Large intestine (tissue), 3 donors: ENCODE data around the gene DCLRE1B. TPM values are rescaled to one million over a fixed set of nuclear protein-coding genes. Genes with fewer than 3 reads are reported as not detected.

Source experiments
- DNase-seq, 2 donors: peaks; one replicate each; pipeline versions ENCODE4 v3.0.0 to v3.0.0-alpha.2; 2013
- H3K27ac ChIP-seq: one replicate; pipeline ENCODE4 v1.5.1; 2013; ENCODE audit warnings: low read length
- H3K27me3 ChIP-seq: 2 replicates; pipeline ENCODE4 v1.6.1; 2013; ENCODE audit warnings: low read length; ENCODE audit not compliant: control insufficient read depth, insufficient read depth
- H3K36me3 ChIP-seq: 2 replicates; pipeline ENCODE4 v1.6.1; 2013; ENCODE audit warnings: low read length; ENCODE audit not compliant: control insufficient read depth, insufficient read depth
- H3K4me1 ChIP-seq: one replicate; pipeline ENCODE4 v1.6.1; 2013; ENCODE audit warnings: low read length; ENCODE audit not compliant: control insufficient read depth, insufficient read depth
- H3K4me3 ChIP-seq: one replicate; pipeline ENCODE4 v1.5.1; 2013; ENCODE audit warnings: low read length
- H3K9me3 ChIP-seq: one replicate; pipeline ENCODE4 v1.6.1; 2013; ENCODE audit warnings: mild to moderate bottlenecking, low read depth, low read length, moderate library complexity; ENCODE audit not compliant: control insufficient read depth
- WGBS: methylation state at CpG from one replicate; pipeline ENCODE4 v1.1.5; 2013; ENCODE audit warnings: low lambda C conversion rate; ENCODE audit not compliant: insufficient coverage; 5-methylcytosine and 5-hydroxymethylcytosine counted together
- polyA plus RNA-seq: library from polyadenylated mRNA; unstranded; fragments of 120-200 nt; gene quantifications from one replicate; pipeline ENCODE4 v1.2.1, GENCODE V29; 2013

DCLRE1B gene
- polyA plus RNA-seq, 1 donor = 6.5 TPM

DNA sequence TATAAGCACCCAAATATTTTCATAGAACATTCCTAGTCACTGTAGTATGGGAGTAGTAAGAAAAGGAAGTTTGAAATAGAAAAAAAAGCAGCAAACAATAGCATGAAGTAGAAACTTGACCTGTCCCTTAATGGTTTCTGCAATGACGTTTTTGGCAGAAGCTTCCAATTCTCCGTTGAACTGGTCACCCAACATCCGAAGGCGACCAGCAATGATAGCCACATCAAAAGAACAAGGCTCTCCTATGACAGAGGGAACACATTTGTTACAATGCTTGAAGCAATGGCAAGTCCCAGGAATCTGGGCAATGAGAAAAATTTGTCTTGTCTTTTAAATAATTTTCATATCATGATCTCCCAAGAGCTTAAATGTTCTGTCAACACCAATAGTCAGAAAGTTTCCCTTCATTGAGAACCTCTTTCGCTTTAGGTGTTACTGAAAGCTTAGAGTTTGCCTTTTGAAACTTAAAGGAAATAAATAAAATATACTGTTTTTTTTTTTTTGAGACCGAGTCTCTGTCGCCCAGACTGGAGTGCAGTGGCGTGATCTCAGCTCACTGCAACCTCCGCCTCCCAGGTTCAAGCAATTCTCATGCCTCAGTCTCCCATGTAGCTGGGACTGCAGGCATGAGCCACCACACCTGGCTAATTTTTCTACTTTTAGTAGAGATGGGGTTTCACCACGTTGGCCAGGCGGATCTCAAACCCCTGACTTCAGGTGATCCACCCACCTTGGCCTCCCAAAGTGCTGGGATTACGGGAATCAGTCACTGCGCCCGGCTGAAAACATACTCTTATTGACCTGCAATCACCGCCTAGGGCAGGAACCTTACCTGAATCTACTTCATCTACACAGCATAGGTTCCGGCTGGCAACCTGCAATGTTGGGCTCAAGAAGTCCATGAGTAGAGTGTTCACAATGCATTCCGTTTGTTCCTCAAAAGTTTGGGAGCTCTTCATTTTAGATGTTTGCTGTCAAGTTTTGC, 18.4 kb upstream of the DCLRE1B start:
- Histone ChIP-seq H3K4me3 (peak overlapping the region; percentile 41), H3K4me1 (peaks cover 8% of the 10 kb centered on the region), H3K9me3 (no peaks in the 10 kb centered on the region), H3K36me3 (no peaks in the 10 kb centered on the region), H3K27me3 (no peaks in the 10 kb centered on the region), H3K27ac (peak overlapping the region; percentile 75)
- WGBS = 67% methylated on average over 1 of the region's 17 CpGs
- DNase-seq = peak in 1 of 2 donors; percentile 20

DNA sequence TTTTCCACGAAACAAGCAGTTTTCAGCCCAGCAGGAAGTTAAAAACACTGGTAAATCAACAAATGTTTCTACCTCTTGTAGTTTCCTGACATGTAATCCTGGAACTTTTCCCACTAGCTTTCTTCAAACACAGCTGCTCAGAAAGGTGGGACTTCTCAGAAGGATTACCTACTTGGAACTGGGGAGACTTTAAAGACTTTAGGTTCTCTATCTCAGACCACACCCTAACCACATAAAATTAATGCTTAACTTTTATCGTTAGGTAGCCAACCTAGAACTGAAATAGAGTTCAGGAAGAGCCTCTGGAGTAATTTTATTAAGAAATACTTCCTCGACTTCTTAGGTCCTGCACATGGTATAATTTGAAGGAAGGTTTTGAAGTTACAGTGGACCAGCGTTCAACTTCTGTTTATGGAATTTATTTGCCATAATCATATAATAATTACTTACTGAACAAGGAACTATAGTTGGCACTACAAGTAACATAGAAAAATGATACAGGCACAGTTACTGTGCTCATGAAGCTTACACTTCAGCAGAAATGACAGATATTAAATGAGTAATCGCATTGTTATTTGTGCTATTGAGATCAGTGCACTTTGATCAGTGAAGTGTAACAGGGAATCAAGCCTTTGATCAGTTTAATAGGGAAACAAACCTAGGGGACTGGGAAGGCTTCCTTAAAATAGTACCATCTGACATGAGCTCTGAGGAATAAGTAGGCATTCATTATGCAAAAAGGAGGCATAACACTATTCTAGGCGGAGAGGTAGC, 17.5 kb upstream of the DCLRE1B start, which contains the start of gene BCL2L15:
Gene BCL2L15, minus strand, starts transcription at position 180 of the 774 bp plus-strand sequence. CDS start 206 bp downstream, outside the sequence.
- 53% methylated on average over 3 of the region's 6 CpGs for WGBS
- Histone ChIP-seq H3K9me3 (no peaks in the 10 kb centered on the region), H3K36me3 (no peaks in the 10 kb centered on the region), H3K27ac (peak within 1 kb of the TSS; percentile 75), H3K4me1 (peaks cover 8% of the 10 kb centered on the region), H3K4me3 (peak within 1 kb of the TSS; percentile 41), H3K27me3 (no peaks in the 10 kb centered on the region)
- peak; percentile 41 to 83 for DNase-seq

DNA sequence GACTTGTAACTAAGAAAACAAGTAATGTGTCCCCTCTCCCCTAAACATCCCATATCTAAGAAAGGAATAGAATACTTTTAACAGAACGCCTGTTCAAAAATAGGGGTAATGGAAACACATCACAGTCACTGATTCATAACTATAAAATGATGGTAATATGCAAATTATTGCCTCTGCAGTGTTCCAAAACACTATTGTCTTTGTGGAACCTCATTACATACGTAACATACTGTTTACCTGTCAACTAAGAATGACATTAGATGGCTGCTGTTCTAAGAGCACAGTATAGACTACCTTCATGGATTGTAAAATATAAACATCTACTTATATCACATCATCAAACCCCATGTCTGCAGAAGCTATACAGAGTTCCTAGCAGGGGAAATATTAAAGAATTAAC, 14.3 kb upstream of the DCLRE1B start:
- H3K27ac ChIP-seq = no peak overlapping the region
- no peak overlapping the region for H3K4me3 ChIP-seq
- H3K27me3 ChIP-seq = no peaks in the 10 kb centered on the region
- peaks cover 9% of the 10 kb centered on the region for H3K36me3 ChIP-seq
- peaks cover 17% of the 10 kb centered on the region for H3K4me1 ChIP-seq
- WGBS = 100% methylated on average over 1 of the region's 2 CpGs
- DNase-seq = no peak
- H3K9me3 ChIP-seq = no peaks in the 10 kb centered on the region

DNA sequence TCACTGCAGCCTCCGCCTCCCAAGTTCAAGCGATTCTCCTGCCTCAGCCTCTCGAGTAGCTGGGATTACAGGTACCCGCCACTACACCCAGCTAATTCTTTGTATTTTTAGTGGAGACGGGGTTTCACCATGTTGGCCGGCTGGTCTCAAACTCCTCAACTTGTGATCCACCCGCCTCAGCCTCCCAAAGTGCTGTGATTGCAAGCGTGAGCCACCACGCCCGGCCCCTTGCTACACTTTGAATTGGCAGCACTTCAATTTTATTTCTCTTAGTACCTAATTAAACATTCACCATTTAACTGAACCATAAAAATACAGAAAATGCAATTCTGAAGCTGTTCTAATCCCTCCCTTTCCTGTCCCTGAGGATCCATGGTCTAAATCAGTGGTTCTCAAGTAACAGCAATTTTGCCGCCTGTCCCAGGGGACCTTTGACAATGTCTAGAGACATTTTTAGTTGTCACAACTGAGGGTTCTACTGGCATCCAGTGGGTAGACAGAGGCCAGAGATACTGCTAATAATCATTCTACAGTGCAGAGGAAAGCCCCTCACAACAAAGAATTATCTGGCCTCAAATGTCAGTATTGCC, 13.4 kb upstream of the DCLRE1B start:
- Histone ChIP-seq H3K9me3 (no peaks in the 10 kb centered on the region), H3K4me1 (peaks cover 17% of the 10 kb centered on the region), H3K27ac (no peak overlapping the region), H3K4me3 (no peak overlapping the region), H3K36me3 (peaks cover 15% of the 10 kb centered on the region), H3K27me3 (no peaks in the 10 kb centered on the region)
- WGBS = no CpG with 5 or more reads among the region's 11 CpGs
- no peak for DNase-seq

DNA sequence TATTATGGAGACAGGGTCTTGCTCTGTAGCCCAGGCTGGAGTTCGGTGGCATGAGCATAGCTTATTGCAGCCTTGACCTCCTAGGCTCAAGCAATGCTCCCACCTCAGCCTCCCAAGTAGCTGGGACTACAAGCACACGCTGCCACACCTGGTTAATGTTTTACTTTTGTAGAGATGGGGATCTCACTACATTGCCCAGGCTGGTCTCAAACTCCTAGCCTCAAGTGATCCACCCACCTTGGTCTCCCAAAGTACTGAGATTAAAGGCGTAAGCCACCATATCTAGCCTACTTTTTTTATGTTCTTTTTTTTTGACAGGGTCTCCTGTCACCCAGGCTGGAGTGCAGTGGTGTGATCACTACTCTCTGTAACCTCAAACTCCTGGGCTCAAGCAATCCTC, 11.9 kb upstream of the DCLRE1B start:
- no peaks in the 10 kb centered on the region for H3K27me3 ChIP-seq
- no peaks in the 10 kb centered on the region for H3K9me3 ChIP-seq
- no CpG with 5 or more reads among the region's 3 CpGs for WGBS
- peak in 1 of 2 donors; percentile 6 for DNase-seq
- H3K27ac ChIP-seq = peak overlapping the region; percentile 26
- H3K4me1 ChIP-seq = peaks cover 12% of the 10 kb centered on the region
- H3K4me3 ChIP-seq = no peak overlapping the region
- H3K36me3 ChIP-seq = peaks cover 28% of the 10 kb centered on the region

DNA sequence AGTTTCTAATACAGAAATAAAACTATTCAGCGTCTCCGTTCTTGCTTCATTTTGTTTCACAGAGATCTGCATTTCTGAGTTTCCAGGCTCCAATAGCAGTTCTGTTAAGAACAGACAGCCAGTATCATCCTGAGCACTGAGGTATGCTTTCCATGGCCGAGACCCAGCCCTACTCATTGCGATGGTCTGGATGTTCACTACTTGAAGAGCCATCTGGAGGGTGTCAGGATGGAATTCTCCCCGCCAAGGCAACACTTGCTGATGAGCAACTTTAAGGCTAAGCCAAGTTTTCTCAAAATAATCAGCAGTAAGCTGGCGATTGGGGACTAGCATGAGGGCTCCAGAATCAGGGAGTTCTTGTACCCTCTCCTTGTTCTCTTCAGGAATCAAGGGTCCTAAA, 10.0 kb upstream of the DCLRE1B start:
- Histone ChIP-seq H3K9me3 (no peaks in the 10 kb centered on the region), H3K27me3 (no peaks in the 10 kb centered on the region), H3K27ac (no peak overlapping the region), H3K4me1 (peaks cover 13% of the 10 kb centered on the region), H3K36me3 (peaks cover 38% of the 10 kb centered on the region), H3K4me3 (no peak overlapping the region)
- DNase-seq = no peak
- WGBS = 100% methylated on average over 2 of the region's 6 CpGs

DNA sequence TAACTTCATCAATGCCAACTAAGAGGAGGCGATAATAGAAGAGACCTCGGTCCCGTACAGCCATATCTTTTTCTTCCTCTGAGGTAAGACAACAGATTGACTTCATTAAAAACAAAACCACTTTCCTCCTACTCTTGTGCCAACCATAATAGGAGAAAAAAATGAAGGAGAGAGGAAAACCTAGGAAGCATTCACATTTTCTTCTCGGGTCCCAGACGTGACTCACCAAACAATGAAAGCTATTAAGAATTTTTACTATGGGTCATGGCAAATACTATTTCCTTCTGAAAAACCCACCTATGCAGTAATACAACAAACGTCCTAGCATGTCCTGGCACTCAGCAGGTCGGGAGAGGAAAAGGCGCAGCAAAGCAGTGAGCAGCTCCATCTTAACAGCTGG, 9.2 kb upstream of the DCLRE1B start:
- DNase-seq = no peak
- WGBS = no CpG with 5 or more reads among the region's 8 CpGs
- Histone ChIP-seq H3K36me3 (peaks cover 39% of the 10 kb centered on the region), H3K27ac (no peak overlapping the region), H3K4me3 (no peak overlapping the region), H3K4me1 (peaks cover 21% of the 10 kb centered on the region), H3K27me3 (no peaks in the 10 kb centered on the region), H3K9me3 (no peaks in the 10 kb centered on the region)

DNA sequence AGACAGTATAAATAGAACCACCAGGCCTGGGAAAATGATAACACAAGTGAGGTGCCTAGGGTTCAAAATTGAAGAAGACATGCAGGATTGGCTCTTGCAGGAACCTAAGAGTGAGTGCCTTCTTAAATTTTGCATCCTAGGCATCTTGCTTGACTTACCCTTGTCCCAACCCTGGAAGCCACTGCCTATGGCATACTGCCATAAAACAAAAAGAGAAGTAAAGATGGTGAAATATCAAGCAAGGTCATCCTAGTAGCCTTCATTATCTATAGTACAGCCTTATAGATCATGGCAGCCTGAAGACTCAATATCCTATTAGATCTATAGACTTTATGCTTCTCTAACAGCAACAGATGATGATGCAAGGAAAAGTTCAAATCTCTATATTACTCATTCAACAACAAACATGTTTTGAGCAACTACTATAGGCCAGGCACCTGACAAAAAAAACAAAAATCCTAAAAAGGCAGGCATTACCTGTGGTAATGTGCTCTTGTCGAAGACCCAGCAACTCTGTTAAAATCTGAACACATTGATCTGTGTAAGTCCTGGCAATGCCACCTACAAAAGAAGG, 6.8 kb upstream of the DCLRE1B start:
- Histone ChIP-seq H3K36me3 (peaks cover 39% of the 10 kb centered on the region), H3K4me3 (no peak overlapping the region), H3K27ac (no peak overlapping the region), H3K27me3 (no peaks in the 10 kb centered on the region), H3K4me1 (peaks cover 27% of the 10 kb centered on the region), H3K9me3 (no peaks in the 10 kb centered on the region)
- WGBS = no CpG with 5 or more reads among the region's 1 CpG
- no peak for DNase-seq

DNA sequence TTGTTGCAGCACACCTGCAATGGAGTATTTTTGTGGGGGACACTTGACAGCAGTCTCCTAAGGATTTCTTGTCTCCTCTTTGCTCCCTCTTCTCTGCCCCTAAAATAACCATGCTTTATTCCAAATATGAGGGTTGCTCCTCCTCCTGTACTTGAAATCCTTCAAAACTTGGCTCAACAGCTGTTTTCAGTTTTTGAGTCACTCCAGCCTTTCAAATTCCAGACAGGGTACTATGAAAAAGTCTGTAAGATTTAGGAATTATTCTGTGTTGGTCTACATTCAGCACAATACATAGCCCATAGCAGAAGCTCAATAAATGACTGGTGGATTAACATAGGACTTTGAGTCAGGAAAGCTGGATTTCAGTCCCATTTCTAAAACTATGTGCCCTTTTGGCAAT, 6.0 kb upstream of the DCLRE1B start:
- no peak for DNase-seq
- H3K9me3 ChIP-seq = no peaks in the 10 kb centered on the region
- no peak overlapping the region for H3K4me3 ChIP-seq
- no peak overlapping the region for H3K27ac ChIP-seq
- H3K27me3 ChIP-seq = no peaks in the 10 kb centered on the region
- peaks cover 39% of the 10 kb centered on the region for H3K36me3 ChIP-seq
- peaks cover 32% of the 10 kb centered on the region for H3K4me1 ChIP-seq

DNA sequence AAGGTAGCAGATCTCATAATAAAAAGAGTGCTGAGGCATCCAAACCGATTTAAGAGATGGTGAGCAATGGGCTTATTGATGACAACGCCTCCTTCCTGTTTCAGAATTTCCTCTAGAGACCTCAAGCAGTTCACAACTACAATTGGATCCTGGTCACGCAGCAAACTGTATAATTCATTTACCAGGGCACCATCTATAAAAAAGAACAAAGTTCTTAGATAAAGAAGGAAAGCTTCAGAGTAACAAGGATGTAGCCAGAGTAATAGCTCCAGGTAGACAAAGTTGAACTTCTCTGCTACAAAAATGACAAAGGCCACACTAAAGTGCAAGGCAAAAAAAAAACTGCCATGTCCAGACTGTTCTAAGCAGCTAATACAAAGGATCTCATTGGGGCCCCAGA, 3.9 kb upstream of the DCLRE1B start:
- DNase-seq = peak; percentile 67 to 87
- Histone ChIP-seq H3K4me1 (peaks cover 34% of the 10 kb centered on the region), H3K36me3 (peaks cover 26% of the 10 kb centered on the region), H3K27ac (peak overlapping the region; percentile 49), H3K4me3 (no peak overlapping the region), H3K27me3 (no peaks in the 10 kb centered on the region), H3K9me3 (no peaks in the 10 kb centered on the region)
- WGBS = no CpG with 5 or more reads among the region's 3 CpGs
